HL-60 (cell line): Measurements from ENCODE around the gene KHDC4.

ENCODE experiments used
- CTCF ChIP-seq: IDR thresholded peaks from one replicate; pipeline ENCODE4 v1.5.1; 2011; ENCODE audit warnings: low read length, control low read depth, inconsistent platforms; ENCODE audit not compliant: insufficient read depth
- POLR2AphosphoS5 ChIP-seq: IDR thresholded peaks from 2 replicates; pipeline ENCODE4 v1.6.1; 2012; ENCODE audit warnings: low read depth
- SPI1 ChIP-seq: IDR thresholded peaks from 2 replicates; pipeline ENCODE4 v1.6.1; 2012; ENCODE audit warnings: low read depth, mild to moderate bottlenecking, borderline replicate concordance

GRCh38 chr1:155960081-155960745 is 26.0 kb upstream of the KHDC4 start:
- TF ChIP-seq POLR2AphosphoS5, result no peak
- no peak for TF ChIP-seq CTCF
- TF ChIP-seq SPI1, result no peak
